Astrocyte (in vitro differentiated cells and primary cell): Measurements from ENCODE around the gene GBX1. TPM values are rescaled to one million over a fixed set of nuclear protein-coding genes. Genes with fewer than 3 reads are reported as not detected.

Source experiments
- DNase-seq: peaks from one replicate; pipeline ENCODE4 v3.0.0-alpha.2; 2010; ENCODE audit warnings: low read depth
- FAIRE-seq: peaks from 2 replicates; lab custom pipeline; 2011; peaks lifted over from hg19 to GRCh38; lab: Jason Lieb, UNC
- H2AFZ ChIP-seq: 2 replicates; pipeline ENCODE4 v1.6.0; 2012; ENCODE audit warnings: low read depth, low read length, inconsistent platforms
- H3K27ac ChIP-seq: 2 replicates; pipeline ENCODE4 v1.5.1; 2011; ENCODE audit warnings: low read depth, low read length, inconsistent platforms
- H3K27me3 ChIP-seq: 2 replicates; pipeline ENCODE4 v1.6.0; 2011; ENCODE audit warnings: low read length, inconsistent platforms; ENCODE audit not compliant: insufficient read depth
- H3K36me3 ChIP-seq: 2 replicates; pipeline ENCODE4 v1.5.1; 2011; ENCODE audit warnings: low read length, inconsistent platforms; ENCODE audit not compliant: insufficient read depth
- H3K4me1 ChIP-seq: 2 replicates; pipeline ENCODE4 v1.5.1; 2011; ENCODE audit warnings: low read length, inconsistent platforms; ENCODE audit not compliant: insufficient read depth
- H3K4me2 ChIP-seq: 2 replicates; pipeline ENCODE4 v1.6.0; 2012; ENCODE audit warnings: low read length, inconsistent platforms
- H3K4me3 ChIP-seq: 2 replicates; pipeline ENCODE4 v1.5.1; 2011; ENCODE audit warnings: low read depth, mild to moderate bottlenecking, low read length, inconsistent platforms; ENCODE audit not compliant: insufficient read depth
- H3K79me2 ChIP-seq: 2 replicates; pipeline ENCODE4 v1.6.0; 2012; ENCODE audit warnings: mild to moderate bottlenecking, low read length, inconsistent platforms; ENCODE audit not compliant: insufficient read depth
- H3K9ac ChIP-seq: 2 replicates; pipeline ENCODE4 v1.6.0; 2012; ENCODE audit warnings: mild to moderate bottlenecking, low read length, inconsistent platforms
- H3K9me3 ChIP-seq: 2 replicates; pipeline ENCODE4 v1.5.1; 2012; ENCODE audit warnings: low read depth, mild to moderate bottlenecking, low read length, inconsistent platforms; ENCODE audit not compliant: insufficient read depth
- H4K20me1 ChIP-seq: 2 replicates; pipeline ENCODE4 v1.6.0; 2012; ENCODE audit warnings: low read length, inconsistent platforms; ENCODE audit not compliant: insufficient read depth
- H3K27ac Mint-ChIP-seq: one replicate; pipeline ENCODE4 v1.8.0; 2021; ENCODE audit warnings: mild to moderate bottlenecking, mixed read lengths; ENCODE audit not compliant: unreplicated experiment
- H3K27me3 Mint-ChIP-seq: one replicate; pipeline ENCODE4 v1.8.0; 2021; ENCODE audit warnings: low read depth, mixed read lengths; ENCODE audit not compliant: unreplicated experiment
- H3K36me3 Mint-ChIP-seq: one replicate; pipeline ENCODE4 v1.8.0; 2021; ENCODE audit warnings: low read depth, mixed read lengths; ENCODE audit not compliant: unreplicated experiment
- H3K4me1 Mint-ChIP-seq: one replicate; pipeline ENCODE4 v1.8.0; 2021; ENCODE audit warnings: low read depth, mixed read lengths; ENCODE audit not compliant: unreplicated experiment
- H3K4me3 Mint-ChIP-seq: one replicate; pipeline ENCODE4 v1.8.0; 2021; ENCODE audit warnings: mild to moderate bottlenecking, moderate library complexity, mixed read lengths; ENCODE audit not compliant: unreplicated experiment
- H3K9me3 Mint-ChIP-seq: one replicate; pipeline ENCODE4 v1.8.0; 2021; ENCODE audit warnings: mild to moderate bottlenecking, mixed read lengths; ENCODE audit not compliant: unreplicated experiment
- CTCF ChIP-seq: IDR thresholded peaks from 2 replicates; pipeline ENCODE4 v1.5.1; 2011; ENCODE audit warnings: low read depth, mild to moderate bottlenecking, inconsistent platforms, low read length, moderate library complexity; ENCODE audit not compliant: insufficient read depth
- EZH2 ChIP-seq: IDR thresholded peaks from 2 replicates; pipeline ENCODE4 v1.6.1; 2012; ENCODE audit warnings: mild to moderate bottlenecking, low read length, inconsistent platforms; ENCODE audit not compliant: insufficient read depth
- total RNA-seq: library from RNA; stranded (reverse); gene quantifications from 2 replicates; pipeline ENCODE4 v1.2.1, GENCODE V29; 2021

Gene GBX1
- total RNA-seq, 1 donor from 2014 or later, result not detected

- no peak for TF ChIP-seq CTCF
- TF ChIP-seq EZH2, result no peak
- no peaks in the 10 kb centered on the region for H4K20me1 ChIP-seq
- no peaks in the 10 kb centered on the region for H3K4me1 ChIP-seq
- no peak for FAIRE-seq
- H3K27me3 ChIP-seq, result peaks cover 18% of the 10 kb centered on the region
- H3K36me3 Mint-ChIP-seq, result peaks cover 2% of the 10 kb centered on the region
- H3K9me3 ChIP-seq, result no peaks in the 10 kb centered on the region
- no peak overlapping the region for H3K27ac ChIP-seq
- H3K9ac ChIP-seq, result no peak overlapping the region
- no peak for DNase-seq
- H2AFZ ChIP-seq, result no peak overlapping the region
- H3K9me3 Mint-ChIP-seq, result peaks cover 6% of the 10 kb centered on the region
- H3K4me2 ChIP-seq, result no peak overlapping the region
- no peak overlapping the region for H3K27ac Mint-ChIP-seq
- no peaks in the 10 kb centered on the region for H3K4me1 Mint-ChIP-seq
- H3K4me3 ChIP-seq, result no peak overlapping the region
- H3K4me3 Mint-ChIP-seq, result no peak overlapping the region
- H3K79me2 ChIP-seq, result no peaks in the 10 kb centered on the region
- no peaks in the 10 kb centered on the region for H3K36me3 ChIP-seq
- H3K27me3 Mint-ChIP-seq, result peaks cover 47% of the 10 kb centered on the region
These were observed 20.1 kb upstream of the GBX1 start for GRCh38 chr7:151187409-151188251.

GRCh38 chr7:151186640-151187408 lies 19.3 kb upstream of the GBX1 start, which contains the start of gene ASB10:
Gene ASB10 (minus strand): TSS chr7:151187250. CDS start chr7:151187130, 120 bp downstream.
- no peak for FAIRE-seq
- Mint-ChIP-seq H3K27me3 (peaks cover 53% of the 10 kb centered on the region), H3K36me3 (peaks cover 2% of the 10 kb centered on the region), H3K4me1 (no peaks in the 10 kb centered on the region), H3K27ac (no peak within 1 kb of the TSS), H3K4me3 (no peak within 1 kb of the TSS), H3K9me3 (peaks cover 9% of the 10 kb centered on the region)
- H3K9ac ChIP-seq, result no peak within 1 kb of the TSS
- no peaks in the 10 kb centered on the region for H4K20me1 ChIP-seq
- no peak for DNase-seq
- no peak within 1 kb of the TSS for H3K4me2 ChIP-seq
- H3K36me3 ChIP-seq, result no peaks in the 10 kb centered on the region
- no peaks in the 10 kb centered on the region for H3K4me1 ChIP-seq
- no peaks in the 10 kb centered on the region for H3K9me3 ChIP-seq
- H3K4me3 ChIP-seq, result no peak within 1 kb of the TSS
- H3K79me2 ChIP-seq, result no peaks in the 10 kb centered on the region
- TF ChIP-seq CTCF (no peak), EZH2 (no peak)
- peaks cover 21% of the 10 kb centered on the region for H3K27me3 ChIP-seq
- H3K27ac ChIP-seq, result no peak within 1 kb of the TSS
- H2AFZ ChIP-seq, result no peak within 1 kb of the TSS
